MM.1S (cell line): ENCODE results near the gene RSPO3.

Source experiments
- DNase-seq: peaks from one replicate; pipeline ENCODE4 v3.0.0-alpha.2; 2015
- H2AFZ ChIP-seq: fragments of 300-600 bp; sonication (generic); 2 replicates; pipeline ENCODE4 v1.6.0; 2016; ENCODE audit warnings: antibody characterized with exemption, low read length
- H3F3A ChIP-seq: fragments of 300-600 bp; sonication (generic); 2 replicates; pipeline ENCODE4 v1.6.1; 2016; ENCODE audit warnings: mild to moderate bottlenecking, antibody characterized with exemption, low read length, moderate library complexity, mixed read lengths; ENCODE audit not compliant: insufficient read depth
- H3K27ac ChIP-seq: fragments of 300-600 bp; sonication (generic); 2 replicates; pipeline ENCODE4 v1.5.1; 2016; ENCODE audit warnings: mild to moderate bottlenecking, low read length
- H3K27me3 ChIP-seq: fragments of 300-600 bp; sonication (generic); replicated peaks from 2 replicates; pipeline ENCODE4 v1.6.0; 2016; ENCODE audit warnings: low read length; ENCODE audit not compliant: insufficient read depth
- H3K36me3 ChIP-seq: fragments of 300-600 bp; sonication (generic); replicated peaks from 2 replicates; pipeline ENCODE4 v1.6.1; 2016; ENCODE audit warnings: mild to moderate bottlenecking, low read length, mixed read lengths; ENCODE audit not compliant: insufficient read depth
- H3K4me1 ChIP-seq: fragments of 300-600 bp; sonication (generic); 2 replicates; pipeline ENCODE4 v1.6.1; 2016; ENCODE audit warnings: low read length, mixed read lengths
- H3K4me2 ChIP-seq: fragments of 300-600 bp; sonication (generic); 2 replicates; pipeline ENCODE4 v1.6.0; 2016; ENCODE audit warnings: low read depth, low read length
- H3K4me3 ChIP-seq: fragments of 300-600 bp; sonication (generic); 2 replicates; pipeline ENCODE4 v1.5.1; 2016; ENCODE audit warnings: low read length, mixed read lengths
- H3K79me2 ChIP-seq: fragments of 300-600 bp; sonication (generic); 2 replicates; pipeline ENCODE4 v1.6.1; 2016; ENCODE audit warnings: mixed run types, low read length, mixed read lengths
- H3K9ac ChIP-seq: fragments of 300-600 bp; sonication (generic); 2 replicates; pipeline ENCODE4 v1.6.1; 2016; ENCODE audit warnings: low read length, mixed read lengths
- H3K9me2 ChIP-seq: fragments of 300-600 bp; sonication (generic); replicated peaks from 2 replicates; pipeline ENCODE4 v1.6.1; 2016; ENCODE audit warnings: mild to moderate bottlenecking, low read length, mixed read lengths; ENCODE audit not compliant: insufficient read depth
- H3K9me3 ChIP-seq: fragments of 300-600 bp; sonication (generic); replicated peaks from 2 replicates; pipeline ENCODE4 v1.6.1; 2016; ENCODE audit warnings: mild to moderate bottlenecking, low read length, mixed read lengths; ENCODE audit not compliant: insufficient read depth
- H4K20me1 ChIP-seq: fragments of 300-600 bp; sonication (generic); 2 replicates; pipeline ENCODE4 v1.6.1; 2016; ENCODE audit warnings: mild to moderate bottlenecking, low read length, moderate library complexity, mixed read lengths; ENCODE audit not compliant: insufficient read depth
- EZH2 ChIP-seq: fragments of 300-600 bp; sonication (generic); optimal IDR thresholded peaks from 2 replicates; pipeline ENCODE3; 2017; ENCODE audit warnings: low read depth, mild to moderate bottlenecking, antibody characterized with exemption, low read length, mixed read lengths
- EZH2phosphoT487 ChIP-seq: fragments of 300-600 bp; sonication (generic); IDR thresholded peaks from 2 replicates; pipeline ENCODE4 v1.6.1; 2018; ENCODE audit warnings: antibody characterized with exemption, low read length
- TF ChIP-seq, protein P1 (sequence below): fragments of 300-600 bp; sonication (generic); IDR thresholded peaks from 2 replicates; pipeline ENCODE4 v1.5.1; 2016; ENCODE audit warnings: antibody characterized with exemption, low read length, mixed read lengths

RSPO3 gene

DNA sequence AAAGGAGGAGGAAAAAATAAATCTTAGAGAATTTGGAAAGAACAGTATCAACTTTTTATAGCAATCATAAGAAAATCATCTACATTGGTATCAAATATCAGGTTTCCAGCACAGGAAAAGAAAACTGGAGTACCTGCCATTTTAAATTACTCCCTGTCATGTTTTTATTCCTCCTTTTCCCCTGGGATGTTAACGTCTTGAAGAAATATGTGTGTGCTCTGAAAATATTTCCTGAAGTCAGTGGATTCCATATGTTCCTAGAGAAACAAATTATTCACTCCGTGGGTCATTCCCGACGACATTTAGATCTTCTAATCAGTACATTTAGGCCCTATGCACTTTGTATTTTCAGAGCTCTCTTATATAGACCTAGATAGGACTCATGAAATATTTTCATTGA, 42.0 kb upstream of the RSPO3 start:
- TF ChIP-seq, protein P1, sequence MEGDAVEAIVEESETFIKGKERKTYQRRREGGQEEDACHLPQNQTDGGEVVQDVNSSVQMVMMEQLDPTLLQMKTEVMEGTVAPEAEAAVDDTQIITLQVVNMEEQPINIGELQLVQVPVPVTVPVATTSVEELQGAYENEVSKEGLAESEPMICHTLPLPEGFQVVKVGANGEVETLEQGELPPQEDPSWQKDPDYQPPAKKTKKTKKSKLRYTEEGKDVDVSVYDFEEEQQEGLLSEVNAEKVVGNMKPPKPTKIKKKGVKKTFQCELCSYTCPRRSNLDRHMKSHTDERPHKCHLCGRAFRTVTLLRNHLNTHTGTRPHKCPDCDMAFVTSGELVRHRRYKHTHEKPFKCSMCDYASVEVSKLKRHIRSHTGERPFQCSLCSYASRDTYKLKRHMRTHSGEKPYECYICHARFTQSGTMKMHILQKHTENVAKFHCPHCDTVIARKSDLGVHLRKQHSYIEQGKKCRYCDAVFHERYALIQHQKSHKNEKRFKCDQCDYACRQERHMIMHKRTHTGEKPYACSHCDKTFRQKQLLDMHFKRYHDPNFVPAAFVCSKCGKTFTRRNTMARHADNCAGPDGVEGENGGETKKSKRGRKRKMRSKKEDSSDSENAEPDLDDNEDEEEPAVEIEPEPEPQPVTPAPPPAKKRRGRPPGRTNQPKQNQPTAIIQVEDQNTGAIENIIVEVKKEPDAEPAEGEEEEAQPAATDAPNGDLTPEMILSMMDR, result no peak
- no peak for TF ChIP-seq EZH2
- no peak for TF ChIP-seq EZH2phosphoT487
- Histone ChIP-seq H3K4me3 (no peak overlapping the region), H3F3A (no peaks in the 10 kb centered on the region), H3K27me3 (no peaks in the 10 kb centered on the region), H3K79me2 (no peaks in the 10 kb centered on the region), H4K20me1 (no peaks in the 10 kb centered on the region), H3K36me3 (no peaks in the 10 kb centered on the region), H3K4me1 (no peaks in the 10 kb centered on the region), H3K9me2 (no peaks in the 10 kb centered on the region), H3K4me2 (no peak overlapping the region), H2AFZ (no peak overlapping the region), H3K27ac (no peak overlapping the region), H3K9ac (no peak overlapping the region), H3K9me3 (no peaks in the 10 kb centered on the region)
- DNase-seq, result no peak

DNA sequence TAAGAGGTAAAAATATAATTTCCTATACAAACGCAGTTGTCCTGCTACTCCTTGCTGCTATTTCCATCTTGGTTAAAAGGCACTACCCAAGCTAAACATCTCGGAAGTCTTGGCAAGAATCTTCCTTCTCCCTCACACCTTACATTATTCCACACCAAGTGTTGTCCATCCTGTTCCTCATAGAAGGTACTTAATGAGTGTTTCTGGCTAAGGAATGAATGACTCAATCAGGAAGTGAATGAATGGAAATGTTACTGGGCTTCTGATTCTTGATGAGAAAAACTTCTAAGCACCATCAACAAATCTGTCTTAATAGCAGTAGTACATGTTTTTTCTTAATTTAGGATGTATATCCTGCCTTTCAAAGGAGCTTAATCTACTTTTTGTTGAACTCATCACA, 40.6 kb upstream of the RSPO3 start:
- DNase-seq, result no peak
- H3K79me2 ChIP-seq, result no peaks in the 10 kb centered on the region
- TF ChIP-seq EZH2 (no peak), EZH2phosphoT487 (no peak)
- TF ChIP-seq, protein P1, result no peak
- no peak overlapping the region for H3K27ac ChIP-seq
- H3K4me2 ChIP-seq, result no peak overlapping the region
- H2AFZ ChIP-seq, result no peak overlapping the region
- no peaks in the 10 kb centered on the region for H3K9me3 ChIP-seq
- H3K9me2 ChIP-seq, result no peaks in the 10 kb centered on the region
- no peak overlapping the region for H3K9ac ChIP-seq
- H3K4me3 ChIP-seq, result no peak overlapping the region
- H3K27me3 ChIP-seq, result no peaks in the 10 kb centered on the region
- H3K36me3 ChIP-seq, result no peaks in the 10 kb centered on the region
- H3F3A ChIP-seq, result no peaks in the 10 kb centered on the region
- H4K20me1 ChIP-seq, result no peaks in the 10 kb centered on the region
- H3K4me1 ChIP-seq, result no peaks in the 10 kb centered on the region

GRCh38 chr6:127078669-127079068, 39.8 kb upstream of the RSPO3 start:
- DNase-seq, result no peak
- H3K4me1 ChIP-seq, result no peaks in the 10 kb centered on the region
- no peaks in the 10 kb centered on the region for H3K36me3 ChIP-seq
- H4K20me1 ChIP-seq, result no peaks in the 10 kb centered on the region
- no peak overlapping the region for H3K9ac ChIP-seq
- no peak overlapping the region for H3K27ac ChIP-seq
- H3K27me3 ChIP-seq, result no peaks in the 10 kb centered on the region
- no peaks in the 10 kb centered on the region for H3K9me2 ChIP-seq
- TF ChIP-seq EZH2phosphoT487 (no peak), EZH2 (no peak)
- TF ChIP-seq, protein P1, result no peak
- H3K4me2 ChIP-seq, result no peak overlapping the region
- H3F3A ChIP-seq, result no peaks in the 10 kb centered on the region
- H3K79me2 ChIP-seq, result no peaks in the 10 kb centered on the region
- H3K9me3 ChIP-seq, result no peaks in the 10 kb centered on the region
- H2AFZ ChIP-seq, result no peak overlapping the region
- H3K4me3 ChIP-seq, result no peak overlapping the region
